Astrocyte (in vitro differentiated cells and primary cell): ENCODE data around the gene FFAR4. TPM values are rescaled to one million over a fixed set of nuclear protein-coding genes. Genes with fewer than 3 reads are reported as not detected.

Experiments used
- DNase-seq: peaks from one replicate; pipeline ENCODE4 v3.0.0-alpha.2; 2010; ENCODE audit warnings: low read depth
- FAIRE-seq: peaks from 2 replicates; lab custom pipeline; 2011; peaks lifted over from hg19 to GRCh38; lab: Jason Lieb, UNC
- H2AFZ ChIP-seq: 2 replicates; pipeline ENCODE4 v1.6.0; 2012; ENCODE audit warnings: low read depth, low read length, inconsistent platforms
- H3K27ac ChIP-seq: 2 replicates; pipeline ENCODE4 v1.5.1; 2011; ENCODE audit warnings: low read depth, low read length, inconsistent platforms
- H3K27me3 ChIP-seq: 2 replicates; pipeline ENCODE4 v1.6.0; 2011; ENCODE audit warnings: low read length, inconsistent platforms; ENCODE audit not compliant: insufficient read depth
- H3K36me3 ChIP-seq: 2 replicates; pipeline ENCODE4 v1.5.1; 2011; ENCODE audit warnings: low read length, inconsistent platforms; ENCODE audit not compliant: insufficient read depth
- H3K4me1 ChIP-seq: 2 replicates; pipeline ENCODE4 v1.5.1; 2011; ENCODE audit warnings: low read length, inconsistent platforms; ENCODE audit not compliant: insufficient read depth
- H3K4me2 ChIP-seq: 2 replicates; pipeline ENCODE4 v1.6.0; 2012; ENCODE audit warnings: low read length, inconsistent platforms
- H3K4me3 ChIP-seq: 2 replicates; pipeline ENCODE4 v1.5.1; 2011; ENCODE audit warnings: low read depth, mild to moderate bottlenecking, low read length, inconsistent platforms; ENCODE audit not compliant: insufficient read depth
- H3K79me2 ChIP-seq: 2 replicates; pipeline ENCODE4 v1.6.0; 2012; ENCODE audit warnings: mild to moderate bottlenecking, low read length, inconsistent platforms; ENCODE audit not compliant: insufficient read depth
- H3K9ac ChIP-seq: 2 replicates; pipeline ENCODE4 v1.6.0; 2012; ENCODE audit warnings: mild to moderate bottlenecking, low read length, inconsistent platforms
- H3K9me3 ChIP-seq: 2 replicates; pipeline ENCODE4 v1.5.1; 2012; ENCODE audit warnings: low read depth, mild to moderate bottlenecking, low read length, inconsistent platforms; ENCODE audit not compliant: insufficient read depth
- H4K20me1 ChIP-seq: 2 replicates; pipeline ENCODE4 v1.6.0; 2012; ENCODE audit warnings: low read length, inconsistent platforms; ENCODE audit not compliant: insufficient read depth
- H3K27ac Mint-ChIP-seq: one replicate; pipeline ENCODE4 v1.8.0; 2021; ENCODE audit warnings: mild to moderate bottlenecking, mixed read lengths; ENCODE audit not compliant: unreplicated experiment
- H3K27me3 Mint-ChIP-seq: one replicate; pipeline ENCODE4 v1.8.0; 2021; ENCODE audit warnings: low read depth, mixed read lengths; ENCODE audit not compliant: unreplicated experiment
- H3K36me3 Mint-ChIP-seq: one replicate; pipeline ENCODE4 v1.8.0; 2021; ENCODE audit warnings: low read depth, mixed read lengths; ENCODE audit not compliant: unreplicated experiment
- H3K4me1 Mint-ChIP-seq: one replicate; pipeline ENCODE4 v1.8.0; 2021; ENCODE audit warnings: low read depth, mixed read lengths; ENCODE audit not compliant: unreplicated experiment
- H3K4me3 Mint-ChIP-seq: one replicate; pipeline ENCODE4 v1.8.0; 2021; ENCODE audit warnings: mild to moderate bottlenecking, moderate library complexity, mixed read lengths; ENCODE audit not compliant: unreplicated experiment
- H3K9me3 Mint-ChIP-seq: one replicate; pipeline ENCODE4 v1.8.0; 2021; ENCODE audit warnings: mild to moderate bottlenecking, mixed read lengths; ENCODE audit not compliant: unreplicated experiment
- CTCF ChIP-seq: IDR thresholded peaks from 2 replicates; pipeline ENCODE4 v1.5.1; 2011; ENCODE audit warnings: low read depth, mild to moderate bottlenecking, inconsistent platforms, low read length, moderate library complexity; ENCODE audit not compliant: insufficient read depth
- EZH2 ChIP-seq: IDR thresholded peaks from 2 replicates; pipeline ENCODE4 v1.6.1; 2012; ENCODE audit warnings: mild to moderate bottlenecking, low read length, inconsistent platforms; ENCODE audit not compliant: insufficient read depth
- total RNA-seq: library from RNA; stranded (reverse); gene quantifications from 2 replicates; pipeline ENCODE4 v1.2.1, GENCODE V29; 2021

FFAR4 gene
- total RNA-seq, 1 donor from 2014 or later, result not detected

GRCh38 chr10:93629647-93630305, 63.3 kb downstream of the FFAR4 start:
- H3K36me3 Mint-ChIP-seq, result no peaks in the 10 kb centered on the region
- Histone ChIP-seq H3K4me2 (no peak overlapping the region), H2AFZ (no peak overlapping the region), H3K79me2 (no peaks in the 10 kb centered on the region), H3K27me3 (peaks cover 8% of the 10 kb centered on the region), H4K20me1 (no peaks in the 10 kb centered on the region), H3K4me1 (no peaks in the 10 kb centered on the region), H3K36me3 (no peaks in the 10 kb centered on the region), H3K9ac (no peak overlapping the region), H3K4me3 (no peak overlapping the region), H3K27ac (no peak overlapping the region), H3K9me3 (no peaks in the 10 kb centered on the region)
- no peak overlapping the region for H3K4me3 Mint-ChIP-seq
- no peaks in the 10 kb centered on the region for H3K9me3 Mint-ChIP-seq
- peaks cover 23% of the 10 kb centered on the region for H3K27me3 Mint-ChIP-seq
- TF ChIP-seq CTCF (no peak), EZH2 (no peak)
- FAIRE-seq (no peak), DNase-seq (no peak)
- H3K4me1 Mint-ChIP-seq, result no peaks in the 10 kb centered on the region
- no peak overlapping the region for H3K27ac Mint-ChIP-seq

GRCh38 chr10:93630625-93631557, 64.4 kb downstream of the FFAR4 start:
- DNase-seq, result no peak
- no peak overlapping the region for H3K27ac ChIP-seq
- no peaks in the 10 kb centered on the region for H3K36me3 ChIP-seq
- no peaks in the 10 kb centered on the region for H4K20me1 ChIP-seq
- no peak overlapping the region for H3K4me3 ChIP-seq
- H3K4me1 ChIP-seq, result no peaks in the 10 kb centered on the region
- no peak overlapping the region for H3K9ac ChIP-seq
- no peaks in the 10 kb centered on the region for H3K9me3 ChIP-seq
- peaks cover under 1% of the 10 kb centered on the region for H3K27me3 ChIP-seq
- Mint-ChIP-seq H3K27me3 (peaks cover 23% of the 10 kb centered on the region), H3K9me3 (no peaks in the 10 kb centered on the region), H3K27ac (no peak overlapping the region), H3K36me3 (no peaks in the 10 kb centered on the region), H3K4me1 (no peaks in the 10 kb centered on the region), H3K4me3 (no peak overlapping the region)
- no peaks in the 10 kb centered on the region for H3K79me2 ChIP-seq
- no peak overlapping the region for H3K4me2 ChIP-seq
- H2AFZ ChIP-seq, result no peak overlapping the region
- FAIRE-seq, result no peak
- no peak for TF ChIP-seq CTCF
- TF ChIP-seq EZH2, result no peak

Other genes starting within 250 kb of the FFAR4 start
- gene MYOF, start 84.3 kb upstream of the FFAR4 start, total RNA-seq, result 299 and 306 TPM in 2 replicates
- 2.0 and 3.7 TPM in 2 replicates for gene CEP55, start 70.1 kb upstream of the FFAR4 start, total RNA-seq
- 0.27 and 0.36 TPM in 2 replicates for gene RBP4, start 34.6 kb downstream of the FFAR4 start, total RNA-seq
- not detected in 2 replicates for gene PDE6C, start 45.9 kb downstream of the FFAR4 start, total RNA-seq
- 10.6 and 13.2 TPM in 2 replicates for gene FRA10AC1, start 135.9 kb downstream of the FFAR4 start, total RNA-seq
- gene LGI1, start 191.3 kb downstream of the FFAR4 start, total RNA-seq, result 0.41 and 2.0 TPM in 2 replicates